K562 (cell line): ENCODE measurements around the gene ZNF441.
"Not testable (repeated sequence)": the region's sequence is repeated elsewhere in the genome, so short reads cannot be mapped to it uniquely, and the experiment has no call there.

Experiments used
- ADNP ChIP-seq: fragments of 200-800 bp; sonication (Bioruptor generic); IDR thresholded peaks from 2 replicates; pipeline ENCODE4 v1.6.1; 2016; ENCODE audit warnings: missing genetic modification characterization, missing compliant biosample characterization
- BACH1 ChIP-seq: fragments of 200-800 bp; sonication (Bioruptor generic); IDR thresholded peaks from 2 replicates; pipeline ENCODE4 v1.6.1; 2016; ENCODE audit warnings: missing genetic modification characterization, missing compliant biosample characterization
- BCL6 ChIP-seq: fragments of 250-450 bp; sonication (Bioruptor Pico); IDR thresholded peaks from 2 replicates; pipeline ENCODE4 v1.4.0; 2020
- BHLHE40 ChIP-seq: IDR thresholded peaks from 2 replicates; pipeline ENCODE4 v1.6.1; 2011; ENCODE audit warnings: low read length, improper control_type of control experiment
- CEBPB ChIP-seq: fragments of 450-650 bp; IDR thresholded peaks from 2 replicates; pipeline ENCODE4 v1.6.1; 2016; ENCODE audit warnings: missing genetic modification characterization, missing compliant biosample characterization
- E2F6 ChIP-seq, 2 experiments: IDR thresholded peaks; 2 replicates each; pipeline ENCODE4 v1.6.1; 2011; ENCODE audit warnings: borderline replicate concordance in 1 of 2, control low read depth in 1 of 2, low read depth in 1 of 2, low read length in 1 of 2, mild to moderate bottlenecking in 1 of 2, mixed read lengths in 1 of 2, moderate library complexity in 1 of 2; ENCODE audit not compliant: insufficient read depth in 1 of 2, insufficient read length in 1 of 2, poor library complexity in 1 of 2, severe bottlenecking in 1 of 2; ENCODE audit errors: extremely low read depth in 1 of 2
- JUNB ChIP-seq: fragments of 450-650 bp; formaldehyde crosslinking; conservative IDR thresholded peaks from 2 replicates; pipeline ENCODE4 v1.4.0; 2020; ENCODE audit warnings: mild to moderate bottlenecking
- POLR2AphosphoS5 ChIP-seq: IDR thresholded peaks from 2 replicates; pipeline ENCODE4 v1.6.1; 2011; ENCODE audit warnings: mild to moderate bottlenecking, low read depth, low read length, moderate library complexity; ENCODE audit not compliant: control insufficient read depth, insufficient read depth
- SMARCC2 ChIP-seq: fragments of 450-650 bp; IDR thresholded peaks from 2 replicates; pipeline ENCODE4 v1.6.1; 2017; ENCODE audit warnings: antibody characterized with exemption, moderate library complexity, mild to moderate bottlenecking, low read depth
- ZNF146 ChIP-seq: IDR thresholded peaks from one replicate; pipeline ENCODE4 v1.6.1; 2018; ENCODE audit warnings: missing compliant biosample characterization; ENCODE audit not compliant: unreplicated experiment
- TF ChIP-seq, protein P1 (sequence below), 3 experiments: IDR thresholded peaks in 2 of 3; conservative IDR thresholded peaks in 1 of 3; 2 replicates each; pipeline ENCODE4 v1.5.1; 2011 to 2012; ENCODE audit warnings: low read length in 3 of 3, mild to moderate bottlenecking in 3 of 3, control low read depth in 2 of 3, improper control_type of control experiment in 1 of 3, inconsistent platforms in 1 of 3, low read depth in 1 of 3, mixed read lengths in 1 of 3, moderate library complexity in 1 of 3; ENCODE audit not compliant: insufficient read depth in 2 of 3
- TF ChIP-seq, protein P2 (sequence below): fragments of 150-350 bp; conservative IDR thresholded peaks from 2 replicates; pipeline ENCODE4 v1.6.1; 2014; ENCODE audit warnings: low read length
- TF ChIP-seq, protein P3 (sequence below): fragments of 250-450 bp; sonication (Bioruptor Pico); IDR thresholded peaks from 2 replicates; pipeline ENCODE4 v1.8.0; 2022; ENCODE audit warnings: inconsistent platforms, mild to moderate bottlenecking, moderate library complexity, borderline replicate concordance

DNA sequence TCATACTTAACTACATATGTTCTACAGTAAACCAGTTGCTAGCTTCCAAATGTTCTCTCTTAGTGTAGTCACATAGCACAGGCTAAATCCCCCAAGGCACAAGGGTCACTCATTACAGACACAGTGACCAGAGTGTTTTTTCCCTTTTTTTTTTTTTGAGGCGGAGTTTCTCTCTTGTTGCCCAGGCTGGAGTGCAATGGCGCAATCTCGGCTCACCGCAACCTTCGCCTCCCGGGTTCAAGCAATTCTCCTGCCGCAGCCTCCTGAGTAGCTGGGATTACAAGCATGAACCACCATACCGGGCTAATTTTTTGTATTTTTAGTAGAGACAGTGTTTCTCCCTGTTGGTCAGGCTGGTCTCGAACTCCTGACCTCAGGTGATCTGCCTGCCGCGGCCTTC lies 9.9 kb downstream of the ZNF441 start:
- TF ChIP-seq ADNP; ZNF146 (CRISPR knock-in tag); BHLHE40; POLR2AphosphoS5; BACH1 (tag); JUNB; SMARCC2; BCL6; CEBPB; E2F6 (IDR thresholded peaks at IDR 0.05; ENCODE audit: borderline replicate concordance in 1 of 2, extremely low read depth in 1 of 2, insufficient read depth in 1 of 2, insufficient read length in 1 of 2, low read depth in 1 of 2, low read length in 1 of 2, poor library complexity in 1 of 2, severe bottlenecking in 1 of 2): not testable (repeated sequence)
- TF ChIP-seq, protein P1, sequence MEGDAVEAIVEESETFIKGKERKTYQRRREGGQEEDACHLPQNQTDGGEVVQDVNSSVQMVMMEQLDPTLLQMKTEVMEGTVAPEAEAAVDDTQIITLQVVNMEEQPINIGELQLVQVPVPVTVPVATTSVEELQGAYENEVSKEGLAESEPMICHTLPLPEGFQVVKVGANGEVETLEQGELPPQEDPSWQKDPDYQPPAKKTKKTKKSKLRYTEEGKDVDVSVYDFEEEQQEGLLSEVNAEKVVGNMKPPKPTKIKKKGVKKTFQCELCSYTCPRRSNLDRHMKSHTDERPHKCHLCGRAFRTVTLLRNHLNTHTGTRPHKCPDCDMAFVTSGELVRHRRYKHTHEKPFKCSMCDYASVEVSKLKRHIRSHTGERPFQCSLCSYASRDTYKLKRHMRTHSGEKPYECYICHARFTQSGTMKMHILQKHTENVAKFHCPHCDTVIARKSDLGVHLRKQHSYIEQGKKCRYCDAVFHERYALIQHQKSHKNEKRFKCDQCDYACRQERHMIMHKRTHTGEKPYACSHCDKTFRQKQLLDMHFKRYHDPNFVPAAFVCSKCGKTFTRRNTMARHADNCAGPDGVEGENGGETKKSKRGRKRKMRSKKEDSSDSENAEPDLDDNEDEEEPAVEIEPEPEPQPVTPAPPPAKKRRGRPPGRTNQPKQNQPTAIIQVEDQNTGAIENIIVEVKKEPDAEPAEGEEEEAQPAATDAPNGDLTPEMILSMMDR (IDR thresholded peaks at IDR 0.05 in 2 of 3, conservative IDR thresholded peaks at IDR 0.05 in 1 of 3; ENCODE audit: insufficient read depth in 2 of 3, low read depth in 1 of 3, low read length in 3 of 3), result not testable (repeated sequence)
- TF ChIP-seq, protein P2, sequence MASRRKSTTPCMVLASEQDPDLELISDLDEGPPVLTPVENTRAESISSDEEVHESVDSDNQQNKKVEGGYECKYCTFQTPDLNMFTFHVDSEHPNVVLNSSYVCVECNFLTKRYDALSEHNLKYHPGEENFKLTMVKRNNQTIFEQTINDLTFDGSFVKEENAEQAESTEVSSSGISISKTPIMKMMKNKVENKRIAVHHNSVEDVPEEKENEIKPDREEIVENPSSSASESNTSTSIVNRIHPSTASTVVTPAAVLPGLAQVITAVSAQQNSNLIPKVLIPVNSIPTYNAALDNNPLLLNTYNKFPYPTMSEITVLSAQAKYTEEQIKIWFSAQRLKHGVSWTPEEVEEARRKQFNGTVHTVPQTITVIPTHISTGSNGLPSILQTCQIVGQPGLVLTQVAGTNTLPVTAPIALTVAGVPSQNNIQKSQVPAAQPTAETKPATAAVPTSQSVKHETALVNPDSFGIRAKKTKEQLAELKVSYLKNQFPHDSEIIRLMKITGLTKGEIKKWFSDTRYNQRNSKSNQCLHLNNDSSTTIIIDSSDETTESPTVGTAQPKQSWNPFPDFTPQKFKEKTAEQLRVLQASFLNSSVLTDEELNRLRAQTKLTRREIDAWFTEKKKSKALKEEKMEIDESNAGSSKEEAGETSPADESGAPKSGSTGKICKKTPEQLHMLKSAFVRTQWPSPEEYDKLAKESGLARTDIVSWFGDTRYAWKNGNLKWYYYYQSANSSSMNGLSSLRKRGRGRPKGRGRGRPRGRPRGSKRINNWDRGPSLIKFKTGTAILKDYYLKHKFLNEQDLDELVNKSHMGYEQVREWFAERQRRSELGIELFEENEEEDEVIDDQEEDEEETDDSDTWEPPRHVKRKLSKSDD, result not testable (repeated sequence)
- TF ChIP-seq, protein P3, sequence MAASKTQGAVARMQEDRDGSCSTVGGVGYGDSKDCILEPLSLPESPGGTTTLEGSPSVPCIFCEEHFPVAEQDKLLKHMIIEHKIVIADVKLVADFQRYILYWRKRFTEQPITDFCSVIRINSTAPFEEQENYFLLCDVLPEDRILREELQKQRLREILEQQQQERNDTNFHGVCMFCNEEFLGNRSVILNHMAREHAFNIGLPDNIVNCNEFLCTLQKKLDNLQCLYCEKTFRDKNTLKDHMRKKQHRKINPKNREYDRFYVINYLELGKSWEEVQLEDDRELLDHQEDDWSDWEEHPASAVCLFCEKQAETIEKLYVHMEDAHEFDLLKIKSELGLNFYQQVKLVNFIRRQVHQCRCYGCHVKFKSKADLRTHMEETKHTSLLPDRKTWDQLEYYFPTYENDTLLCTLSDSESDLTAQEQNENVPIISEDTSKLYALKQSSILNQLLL, result not testable (repeated sequence)
